ENCODE data around the gene OGFOD3. TPM values are rescaled to one million over a fixed set of nuclear protein-coding genes. Genes with fewer than 3 reads are reported as not detected.

The OGFOD3 gene
- total RNA-seq, 1 donor from 2014 or later, result 63.9 TPM

DNA sequence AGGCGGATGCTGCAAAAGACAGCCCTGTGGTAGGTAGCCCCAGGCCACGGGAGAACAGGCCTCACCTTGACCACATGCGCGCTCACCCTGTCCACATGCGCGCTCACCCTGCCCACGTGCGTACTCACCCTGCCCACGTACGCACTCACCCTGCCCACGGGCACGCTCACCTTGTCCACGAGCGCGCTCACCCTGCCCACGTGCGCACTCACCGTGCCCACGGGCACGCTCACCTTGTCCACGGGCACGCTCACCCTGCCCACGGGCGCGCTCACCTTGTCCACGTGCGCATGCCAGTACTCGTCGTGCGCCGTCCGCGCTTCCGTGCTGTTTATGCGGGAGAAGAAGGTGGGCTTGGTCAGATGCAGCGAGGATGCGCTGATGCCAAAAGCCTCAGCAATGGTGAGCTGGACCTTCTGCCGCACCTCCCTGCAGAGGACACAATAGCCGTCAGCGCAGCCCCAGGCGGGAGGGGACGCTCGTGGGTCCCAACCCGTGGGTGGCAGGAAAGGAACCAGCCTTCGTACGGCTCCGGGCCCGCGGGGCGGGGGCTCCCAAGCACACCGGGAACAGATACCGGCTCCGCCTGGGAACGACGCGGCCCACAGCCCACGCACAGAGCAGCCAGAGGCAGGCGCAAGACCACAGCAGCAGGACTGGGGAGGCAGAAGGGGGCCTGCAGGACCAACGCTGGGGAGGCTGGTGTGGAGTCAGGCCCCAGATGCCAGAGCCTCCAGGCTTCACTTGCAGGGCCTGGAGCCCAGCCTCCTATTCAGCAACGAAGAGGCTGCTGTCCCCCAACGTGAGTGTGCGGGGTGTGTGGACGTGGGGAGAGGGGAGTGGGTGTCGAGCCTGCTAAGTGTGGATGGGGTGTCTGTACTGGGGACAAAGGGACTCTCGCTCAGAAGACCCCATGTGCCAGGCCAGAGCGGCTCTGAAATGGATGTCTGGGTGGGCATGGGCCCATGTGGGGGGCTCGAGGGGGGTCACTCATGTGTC lies 14.4 kb downstream of the OGFOD3 start:
- no peak overlapping the region for H3K4me3 ChIP-seq (ENCODE audit: low read depth, low read length)
- no peak for DNase-seq (ENCODE audit: low read depth)
- TF ChIP-seq, protein P1, sequence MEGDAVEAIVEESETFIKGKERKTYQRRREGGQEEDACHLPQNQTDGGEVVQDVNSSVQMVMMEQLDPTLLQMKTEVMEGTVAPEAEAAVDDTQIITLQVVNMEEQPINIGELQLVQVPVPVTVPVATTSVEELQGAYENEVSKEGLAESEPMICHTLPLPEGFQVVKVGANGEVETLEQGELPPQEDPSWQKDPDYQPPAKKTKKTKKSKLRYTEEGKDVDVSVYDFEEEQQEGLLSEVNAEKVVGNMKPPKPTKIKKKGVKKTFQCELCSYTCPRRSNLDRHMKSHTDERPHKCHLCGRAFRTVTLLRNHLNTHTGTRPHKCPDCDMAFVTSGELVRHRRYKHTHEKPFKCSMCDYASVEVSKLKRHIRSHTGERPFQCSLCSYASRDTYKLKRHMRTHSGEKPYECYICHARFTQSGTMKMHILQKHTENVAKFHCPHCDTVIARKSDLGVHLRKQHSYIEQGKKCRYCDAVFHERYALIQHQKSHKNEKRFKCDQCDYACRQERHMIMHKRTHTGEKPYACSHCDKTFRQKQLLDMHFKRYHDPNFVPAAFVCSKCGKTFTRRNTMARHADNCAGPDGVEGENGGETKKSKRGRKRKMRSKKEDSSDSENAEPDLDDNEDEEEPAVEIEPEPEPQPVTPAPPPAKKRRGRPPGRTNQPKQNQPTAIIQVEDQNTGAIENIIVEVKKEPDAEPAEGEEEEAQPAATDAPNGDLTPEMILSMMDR (conservative IDR thresholded peaks at IDR 0.05; ENCODE audit: low read depth, low read length), result no peak

DNA sequence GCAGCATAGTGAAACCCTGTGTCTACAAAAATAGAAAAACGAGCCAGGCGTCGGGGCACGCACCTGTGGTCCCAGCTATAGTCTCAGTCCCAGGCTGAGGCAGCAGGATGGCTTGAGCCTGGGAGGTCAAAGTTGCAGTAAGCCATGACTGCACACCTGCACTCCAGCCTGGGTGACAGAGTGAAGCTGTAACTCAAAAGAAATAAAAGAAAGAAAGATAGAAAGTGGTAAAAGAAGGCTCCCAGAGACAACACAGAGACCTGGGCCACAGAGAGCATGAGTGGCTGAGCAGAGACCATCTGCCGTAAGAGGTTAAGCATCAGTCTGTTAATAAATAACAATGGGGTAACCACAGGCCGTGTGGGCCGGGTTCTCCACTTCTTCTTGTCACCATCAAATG lies 15.5 kb downstream of the OGFOD3 start:
- no peak for DNase-seq (ENCODE audit: low read depth)
- H3K4me3 ChIP-seq (ENCODE audit: low read depth, low read length), result no peak overlapping the region
- TF ChIP-seq, protein P1 (conservative IDR thresholded peaks at IDR 0.05; ENCODE audit: low read depth, low read length), result no peak

DNA sequence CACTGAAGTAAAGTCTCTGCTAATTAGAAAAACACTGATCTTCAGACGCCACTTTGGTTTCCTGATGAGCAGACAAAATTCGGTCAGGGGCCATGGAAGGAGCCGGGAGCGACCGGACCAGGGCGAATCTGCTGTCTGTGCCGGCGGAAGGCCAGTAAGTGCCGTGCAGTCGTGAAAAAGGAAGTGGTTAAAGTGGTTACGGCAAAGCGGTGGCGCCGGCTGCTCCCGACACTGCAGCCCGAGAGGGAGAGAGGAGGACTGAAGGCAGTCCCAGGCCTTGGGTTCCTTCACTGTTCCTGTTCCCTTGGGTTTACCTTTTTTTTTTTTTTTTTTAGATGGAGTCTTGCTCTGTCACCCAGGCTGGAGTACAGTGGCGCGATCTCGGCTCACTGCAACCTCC lies 17.6 kb downstream of the OGFOD3 start:
- TF ChIP-seq, protein P1 (conservative IDR thresholded peaks at IDR 0.05; ENCODE audit: low read depth, low read length), result no peak
- no peak overlapping the region for H3K4me3 ChIP-seq (ENCODE audit: low read depth, low read length)
- no peak for DNase-seq (ENCODE audit: low read depth)

DNA sequence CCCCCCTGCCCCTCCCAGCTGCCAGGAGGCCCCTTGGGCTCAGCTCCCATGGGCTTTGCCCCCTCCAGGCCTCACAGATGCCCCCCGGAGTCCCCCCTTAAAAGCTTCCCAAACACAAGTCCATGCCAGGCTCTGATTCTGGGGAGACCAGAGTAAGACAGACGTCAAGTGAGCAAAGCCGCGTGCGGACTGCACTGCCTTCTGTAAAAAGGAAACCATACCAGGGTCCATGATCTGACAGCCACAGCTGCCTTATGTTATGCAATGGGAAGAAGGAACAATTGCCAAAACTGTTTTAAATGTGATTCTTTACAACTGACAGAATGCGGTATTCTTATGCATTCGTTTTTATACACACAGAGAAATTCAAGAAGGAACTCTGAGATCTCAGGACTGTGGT lies 18.2 kb downstream of the OGFOD3 start:
- H3K4me3 ChIP-seq (ENCODE audit: low read depth, low read length), result no peak overlapping the region
- DNase-seq (ENCODE audit: low read depth), result no peak
- TF ChIP-seq, protein P1 (conservative IDR thresholded peaks at IDR 0.05; ENCODE audit: low read depth, low read length), result no peak

DNA sequence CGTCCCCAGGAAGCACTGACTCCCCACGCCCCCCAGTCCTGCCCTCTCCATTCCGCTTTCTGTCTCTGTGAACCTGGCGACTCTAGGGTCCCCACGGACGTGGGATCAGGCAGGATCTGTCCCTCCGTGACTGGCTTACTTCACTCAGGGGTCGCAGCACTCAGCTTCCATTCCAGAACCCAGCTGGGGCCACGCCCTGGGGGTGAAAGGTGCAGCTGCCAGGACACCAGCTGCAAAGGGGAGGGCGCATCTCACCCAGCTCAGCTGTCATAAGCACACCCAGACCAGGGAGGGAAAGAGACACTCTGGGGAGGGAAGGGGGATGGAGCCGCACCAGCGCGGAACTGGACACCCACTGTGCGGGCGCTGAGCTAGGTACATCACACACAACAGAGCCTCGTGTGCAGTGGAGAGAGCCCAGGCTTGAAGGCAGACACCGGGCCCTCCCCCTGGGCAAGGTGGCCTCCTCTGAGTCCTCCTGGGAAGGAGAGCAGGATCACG lies 18.7 kb downstream of the OGFOD3 start:
- no peak for DNase-seq (ENCODE audit: low read depth)
- no peak overlapping the region for H3K4me3 ChIP-seq (ENCODE audit: low read depth, low read length)
- TF ChIP-seq, protein P1 (conservative IDR thresholded peaks at IDR 0.05; ENCODE audit: low read depth, low read length), result no peak

DNA sequence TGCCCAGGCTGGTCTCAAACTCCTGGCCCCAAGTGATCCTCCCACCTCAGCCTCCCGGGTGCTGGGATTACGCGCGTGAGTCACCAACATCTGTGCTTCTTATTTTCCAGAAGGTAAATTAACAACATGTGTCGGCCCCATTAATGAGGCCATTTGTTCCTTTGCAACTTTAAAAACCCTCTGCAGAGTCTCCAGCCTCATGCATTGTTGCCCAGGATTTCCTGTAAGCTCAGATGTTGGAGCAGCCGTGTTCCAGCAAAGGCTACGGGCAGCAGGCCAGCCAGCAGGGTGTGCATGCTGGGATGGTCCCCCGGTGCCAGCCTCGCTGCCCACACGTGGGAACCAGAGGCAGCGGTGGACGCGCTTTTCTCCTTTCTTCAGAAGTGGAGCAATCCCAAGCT lies 19.3 kb downstream of the OGFOD3 start:
- TF ChIP-seq, protein P1 (conservative IDR thresholded peaks at IDR 0.05; ENCODE audit: low read depth, low read length), result no peak
- DNase-seq (ENCODE audit: low read depth), result no peak
- no peak overlapping the region for H3K4me3 ChIP-seq (ENCODE audit: low read depth, low read length)
